GM10248 (cell line): ENCODE data around the gene PDCD2.
A peak's percentile ranks its signal among the peaks of the same experiment; 100 is the strongest.

ENCODE experiments used
- CTCF ChIA-PET: fragments of 300-600 bp; sonication (Branson Sonifier 250); formaldehyde crosslinking; extraction: SDS; loops from one replicate; lab custom pipeline; 2021; ENCODE audit warnings: antibody characterized with exemption; lab: Yijun Ruan, JAX
- POLR2A ChIA-PET: fragments of 350-650 bp; sonication (Branson Sonifier 250); formaldehyde crosslinking; extraction: SDS; loops from one replicate; lab custom pipeline; 2020; ENCODE audit warnings: antibody characterized with exemption; lab: Yijun Ruan, JAX
- DNase-seq: peaks from one replicate; pipeline ENCODE4 v3.0.0; 2012; ENCODE audit errors: extremely low spot score
- CTCF ChIP-seq: IDR thresholded peaks from 2 replicates; pipeline ENCODE4 v1.5.1; 2012; ENCODE audit warnings: mild to moderate bottlenecking, low read depth; ENCODE audit errors: extremely low read depth, missing control alignments, control extremely low read depth

PDCD2 gene

DNA sequence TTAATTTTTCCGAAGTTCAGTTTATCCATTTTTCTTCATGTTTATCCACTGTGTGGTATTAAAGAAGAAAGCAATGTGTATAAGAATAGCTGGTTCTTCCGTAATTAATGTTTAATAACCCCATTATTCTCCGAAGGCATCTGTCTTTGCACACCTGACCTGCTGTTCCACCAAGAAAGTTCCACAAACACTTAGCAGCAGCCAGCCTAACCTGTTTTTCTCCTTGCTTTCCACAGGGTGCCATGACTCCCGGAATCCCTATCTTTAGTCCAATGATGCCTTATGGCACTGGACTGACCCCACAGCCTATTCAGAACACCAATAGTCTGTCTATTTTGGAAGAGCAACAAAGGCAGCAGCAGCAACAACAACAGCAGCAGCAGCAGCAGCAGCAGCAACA lies 22.9 kb downstream of the PDCD2 start:
- no peak for DNase-seq
- TF ChIP-seq CTCF = no peak
- ChIA-PET POLR2A (no interaction called here), CTCF (no interaction called here)

- TF ChIP-seq CTCF = no peak
- CTCF ChIA-PET = interaction anchor here (1.4 to 1.5 kb wide), 2 partner anchors 18 to 724 kb away, joined by 3 to 6 read pairs; no protein-coding TSS in a partner anchor
- POLR2A ChIA-PET = interaction anchor here (0.8 kb wide), 1 partner anchor 28 kb away, joined by 3 read pairs; no protein-coding TSS in a partner anchor
Observed at GRCh38 chr6:170555305-170555704, 29.1 kb downstream of the PDCD2 start.

DNA sequence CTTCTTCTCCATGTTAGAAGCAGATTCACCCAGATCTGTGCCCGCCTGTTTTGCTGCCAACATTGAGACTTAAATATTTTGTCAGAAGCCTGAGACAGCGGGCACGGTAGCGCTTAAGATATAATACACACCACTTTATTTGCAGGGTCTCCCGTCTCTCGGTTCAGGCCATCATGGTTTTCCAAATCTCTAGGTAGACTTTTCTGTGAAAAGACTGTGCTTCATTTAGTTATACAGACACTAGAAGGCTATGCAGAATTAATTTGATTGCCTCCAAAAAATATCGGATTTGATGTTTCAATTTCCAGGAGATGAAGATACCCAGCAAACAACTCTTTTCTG lies 29.7 kb downstream of the PDCD2 start:
- DNase-seq = no peak
- CTCF ChIA-PET = interaction anchor here (1.4 to 1.5 kb wide), 2 partner anchors 723 to 765 kb away, joined by 4 to 6 read pairs; no protein-coding TSS in a partner anchor
- no peak for TF ChIP-seq CTCF
- POLR2A ChIA-PET = no interaction called here

More at GRCh38 chr6:170555305-170555704, 29.1 kb downstream of the PDCD2 start:
- DNase-seq = no peak

DNA sequence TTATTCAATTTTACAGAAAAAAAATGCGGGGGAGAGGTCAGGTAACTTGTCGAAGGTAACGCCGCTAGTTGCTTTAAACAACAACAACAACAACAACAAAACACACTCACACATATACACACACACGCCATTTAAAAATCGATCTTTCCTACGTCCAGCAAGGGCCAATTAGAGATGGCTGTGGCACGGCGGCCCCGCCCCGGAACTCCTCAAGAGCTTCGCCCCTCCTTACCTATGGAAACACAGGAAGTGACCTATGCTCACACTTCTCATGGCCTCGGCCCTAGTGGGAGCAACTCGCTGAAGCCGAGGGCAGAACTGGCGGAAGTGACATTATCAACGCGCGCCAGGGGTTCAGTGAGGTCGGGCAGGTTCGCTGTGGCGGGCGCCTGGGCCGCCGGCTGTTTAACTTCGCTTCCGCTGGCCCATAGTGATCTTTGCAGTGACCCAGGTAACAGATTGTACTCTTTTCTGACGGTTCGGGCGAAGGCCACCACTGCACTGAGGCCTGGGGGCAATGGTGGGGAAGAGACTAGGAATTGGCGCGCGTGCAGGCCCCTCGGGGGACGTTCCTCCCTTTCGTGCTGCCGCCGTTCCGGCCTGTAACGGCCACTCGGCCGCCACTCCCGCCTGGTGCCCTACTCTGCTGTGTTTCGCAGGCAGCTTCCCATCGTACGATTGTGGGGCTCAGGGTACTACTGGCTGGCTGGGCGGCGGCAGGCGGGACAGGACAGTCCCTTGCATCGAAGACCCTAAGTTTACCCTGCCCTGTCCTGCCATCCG lies 30.2 kb downstream of the PDCD2 start, which contains the start of gene TBP:
Gene TBP, plus strand, starts transcription at position 357 of the 783 bp plus-strand sequence. CDS start 2,661 bp downstream, outside the sequence.
- CTCF ChIA-PET = interaction anchor here (1.0 to 1.6 kb wide), 3 partner anchors 22 to 764 kb away, joined by 3 to 9 read pairs (median 4); no protein-coding TSS in a partner anchor
- TF ChIP-seq CTCF = no peak
- peak; percentile 96 for DNase-seq
- POLR2A ChIA-PET = interaction anchor here (0.6 to 1.3 kb wide), 3 partner anchors 9 to 15 kb away, joined by 3 to 8 read pairs (median 3); no protein-coding TSS in a partner anchor

DNA sequence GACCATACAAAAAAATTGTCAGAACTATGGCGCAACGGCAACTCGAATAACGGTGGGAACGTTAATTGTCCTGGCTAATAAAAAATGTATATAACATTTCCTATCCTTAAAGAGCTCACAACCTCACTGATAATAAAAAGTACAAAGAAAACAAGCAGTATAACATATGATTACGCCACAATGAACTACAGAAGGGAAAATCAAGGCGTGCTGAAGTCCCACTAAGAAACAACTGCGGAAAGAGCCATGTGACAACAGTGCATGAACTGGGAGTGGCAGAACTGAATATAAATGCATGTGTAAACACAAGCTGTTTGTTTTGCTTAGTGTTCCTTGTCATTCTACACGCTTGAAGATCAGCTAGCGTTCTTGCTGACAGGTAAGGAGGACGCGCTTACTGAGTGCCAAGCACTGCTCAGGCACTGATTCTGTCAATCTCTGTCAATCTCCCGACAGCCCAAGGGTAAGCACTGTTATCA lies 30.9 kb downstream of the PDCD2 start:
- DNase-seq = peak; percentile 30
- POLR2A ChIA-PET = interaction anchor here (0.6 to 1.3 kb wide), 2 partner anchors 9 to 10 kb away, joined by 3 read pairs; no protein-coding TSS in a partner anchor
- CTCF ChIA-PET = interaction anchor here (1.0 to 1.6 kb wide), 3 partner anchors 23 to 763 kb away, joined by 3 to 9 read pairs (median 4); no protein-coding TSS in a partner anchor
- no peak for TF ChIP-seq CTCF

DNA sequence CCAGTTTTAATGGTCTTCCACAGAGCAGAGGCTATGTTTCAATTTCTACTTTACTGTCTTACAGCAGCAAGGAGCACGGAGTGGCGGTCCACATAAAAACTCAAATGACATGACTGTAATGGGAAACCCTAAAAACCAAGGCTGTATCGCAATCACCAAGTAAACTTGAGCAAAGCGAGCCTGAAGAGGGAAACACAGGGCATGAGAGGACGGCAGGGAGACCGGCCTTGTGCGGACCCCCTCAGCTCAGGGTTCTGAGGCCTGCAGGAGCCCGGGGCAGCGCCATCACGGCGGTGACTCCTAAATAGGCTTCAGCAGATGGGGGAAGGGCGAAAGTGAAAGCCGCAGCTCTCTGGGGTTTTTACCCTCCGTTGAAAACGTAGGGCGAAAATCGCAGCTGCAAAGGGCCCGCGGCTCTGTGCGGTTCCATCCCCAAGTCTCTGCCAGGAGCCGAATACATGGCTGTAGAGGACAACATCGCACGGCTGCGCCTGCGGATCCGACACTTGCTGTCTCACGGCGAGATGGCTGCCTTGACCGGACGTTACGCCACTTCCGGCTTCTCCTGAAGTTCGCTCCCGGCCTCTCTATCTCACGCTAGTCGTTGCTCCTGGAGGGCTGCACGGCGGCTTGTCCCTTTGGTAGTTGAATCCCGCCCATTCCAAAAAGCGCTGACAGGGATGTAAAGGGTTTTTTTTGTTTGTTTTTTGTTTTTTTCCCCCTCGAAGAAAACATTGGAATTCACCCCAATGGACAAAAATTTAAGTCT lies 31.5 kb downstream of the PDCD2 start, which contains the start of gene PSMB1:
Gene PSMB1, minus strand, starts transcription at position 543 of the 769 bp plus-strand sequence. Its CDS starts 65 bp downstream, at position 478.
- TF ChIP-seq CTCF = no peak
- DNase-seq = peak; percentile 79
- POLR2A ChIA-PET = interaction anchor here (1.3 kb wide), 1 partner anchor 10 kb away, joined by 3 read pairs; no protein-coding TSS in a partner anchor
- CTCF ChIA-PET = interaction anchor here (1.1 to 3.2 kb wide), 9 partner anchors 9 to 721 kb away, joined by 3 to 9 read pairs (median 5); no protein-coding TSS in a partner anchor
